22Rv1 (cell line): Measurements from ENCODE around the gene NDUFS8.

ENCODE experiments used
- ZFX ChIP-seq: fragments of 450-650 bp; IDR thresholded peaks from 2 replicates; pipeline ENCODE4 v1.6.1; 2017; ENCODE audit warnings: antibody characterized with exemption, borderline replicate concordance
- TF ChIP-seq, protein P1 (sequence below): fragments of 450-650 bp; IDR thresholded peaks from 2 replicates; pipeline ENCODE4 v1.5.1; 2017; ENCODE audit warnings: mild to moderate bottlenecking

- TF ChIP-seq, protein P1, sequence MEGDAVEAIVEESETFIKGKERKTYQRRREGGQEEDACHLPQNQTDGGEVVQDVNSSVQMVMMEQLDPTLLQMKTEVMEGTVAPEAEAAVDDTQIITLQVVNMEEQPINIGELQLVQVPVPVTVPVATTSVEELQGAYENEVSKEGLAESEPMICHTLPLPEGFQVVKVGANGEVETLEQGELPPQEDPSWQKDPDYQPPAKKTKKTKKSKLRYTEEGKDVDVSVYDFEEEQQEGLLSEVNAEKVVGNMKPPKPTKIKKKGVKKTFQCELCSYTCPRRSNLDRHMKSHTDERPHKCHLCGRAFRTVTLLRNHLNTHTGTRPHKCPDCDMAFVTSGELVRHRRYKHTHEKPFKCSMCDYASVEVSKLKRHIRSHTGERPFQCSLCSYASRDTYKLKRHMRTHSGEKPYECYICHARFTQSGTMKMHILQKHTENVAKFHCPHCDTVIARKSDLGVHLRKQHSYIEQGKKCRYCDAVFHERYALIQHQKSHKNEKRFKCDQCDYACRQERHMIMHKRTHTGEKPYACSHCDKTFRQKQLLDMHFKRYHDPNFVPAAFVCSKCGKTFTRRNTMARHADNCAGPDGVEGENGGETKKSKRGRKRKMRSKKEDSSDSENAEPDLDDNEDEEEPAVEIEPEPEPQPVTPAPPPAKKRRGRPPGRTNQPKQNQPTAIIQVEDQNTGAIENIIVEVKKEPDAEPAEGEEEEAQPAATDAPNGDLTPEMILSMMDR, result no peak
- TF ChIP-seq ZFX, result no peak
Observed at GRCh38 chr11:68061508-68061907, 31.0 kb downstream of the NDUFS8 start.
